HG02884 (cell line): ENCODE data around the gene TMEM145.

ENCODE experiments used
- ATAC-seq: cut with Tn5 transposase; IDR thresholded peaks from one replicate; pipeline ENCODE4 v1.9.1; 2021; ENCODE audit warnings: mild to moderate bottlenecking, moderate library complexity; ENCODE audit not compliant: unreplicated experiment

Gene TMEM145

DNA sequence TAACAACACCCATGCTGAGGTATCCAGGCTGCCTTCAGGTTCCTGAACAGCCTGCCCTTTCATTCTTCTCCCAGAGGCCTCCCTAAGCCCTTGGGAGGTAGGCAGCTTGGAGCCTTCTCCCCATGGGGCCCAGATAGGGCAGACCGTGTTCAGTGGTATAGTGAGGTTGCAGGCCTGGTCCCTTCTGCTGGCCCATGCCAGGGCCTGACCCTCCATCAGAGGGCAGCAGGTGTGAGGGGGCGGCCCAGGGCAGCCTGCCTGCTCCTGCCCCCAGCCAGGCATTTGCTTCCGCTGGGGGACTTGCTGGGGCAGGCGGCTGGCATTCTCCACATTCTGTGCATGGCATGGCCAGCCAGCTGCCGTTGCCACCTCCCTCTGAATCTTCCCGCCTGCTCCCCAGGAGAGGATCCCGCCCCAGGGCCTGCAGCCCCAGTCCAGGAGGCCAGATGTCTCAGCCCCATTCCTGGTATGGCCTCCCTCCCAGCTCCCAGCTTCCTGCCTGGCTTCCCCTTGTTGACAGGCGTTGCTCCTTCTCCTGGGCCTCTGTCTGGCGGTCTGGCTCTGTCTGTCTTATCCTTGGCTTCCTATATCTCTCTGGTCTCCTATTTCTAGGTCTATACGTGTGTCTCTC is 35.2 kb upstream of the TMEM145 start:
- ATAC-seq = no peak

DNA sequence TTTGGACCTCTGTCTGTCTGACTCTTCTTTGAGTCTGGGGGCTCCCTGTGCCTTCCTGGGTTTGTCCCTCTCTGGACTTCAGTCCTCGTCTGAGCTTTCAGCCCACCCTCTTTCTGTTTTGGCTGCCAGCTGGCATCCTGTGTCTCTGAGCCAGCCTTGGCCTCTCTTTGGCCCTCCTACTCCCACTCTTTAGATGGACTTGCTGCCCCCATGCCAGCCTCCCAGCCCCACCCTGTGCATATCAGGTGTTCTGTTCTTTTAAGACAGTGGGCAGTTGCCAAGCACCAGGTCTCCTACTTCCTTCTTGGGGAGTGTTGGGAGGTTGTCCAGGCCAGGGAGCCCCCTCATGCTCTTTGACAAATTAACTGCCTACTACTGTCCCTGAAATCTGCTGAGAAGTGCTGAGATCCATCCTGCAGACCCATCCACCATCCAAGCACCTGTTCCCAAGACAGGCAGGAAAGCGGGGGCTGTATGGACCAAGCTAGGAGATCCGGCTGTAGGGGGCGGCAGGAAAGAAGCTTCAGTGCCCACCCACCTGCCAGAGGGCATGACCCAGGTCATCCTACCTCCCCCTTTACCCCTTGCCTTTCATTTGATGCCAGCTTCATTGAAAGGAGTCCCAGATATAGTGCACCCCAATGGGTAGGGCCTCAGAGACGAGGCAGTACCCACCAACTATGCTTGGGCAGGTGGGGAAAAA is 34.5 kb upstream of the TMEM145 start:
- no peak for ATAC-seq

DNA sequence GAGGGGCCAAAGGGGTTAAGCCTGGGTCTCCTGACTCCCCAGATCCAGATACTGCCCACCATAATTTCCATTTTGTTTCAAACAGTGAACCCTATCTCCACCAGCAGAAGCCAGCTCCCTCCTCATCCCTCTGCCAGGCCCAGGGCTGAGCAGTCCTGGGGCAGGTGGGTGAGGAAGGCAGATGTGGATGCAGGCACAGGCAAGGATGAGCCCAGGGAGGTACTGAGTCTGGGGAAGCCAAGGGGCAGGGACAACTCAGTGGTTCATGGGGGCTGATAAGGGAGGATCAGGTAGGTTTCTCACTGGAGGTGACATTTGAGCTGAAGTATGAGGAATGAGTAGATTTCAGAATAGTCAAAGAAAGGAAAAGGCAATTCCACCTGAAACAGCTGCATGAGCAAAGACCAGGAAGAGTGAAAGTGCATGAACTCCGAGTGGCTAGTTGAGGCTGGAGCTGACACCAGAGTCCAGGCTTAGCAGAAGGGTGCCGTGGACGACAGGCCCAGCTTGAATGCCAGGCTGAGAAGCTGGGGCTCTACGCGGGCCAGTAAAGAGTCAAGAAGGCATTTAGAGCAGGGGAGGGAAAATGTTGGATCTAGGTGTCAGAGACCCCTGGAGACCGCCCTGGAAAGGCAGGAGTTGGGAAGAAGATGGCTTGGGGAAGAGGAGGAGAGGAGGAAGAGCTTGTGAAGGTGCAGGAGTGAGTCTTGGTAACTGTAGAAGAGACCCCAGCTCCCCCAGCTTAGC is 33.8 kb upstream of the TMEM145 start:
- no peak for ATAC-seq

DNA sequence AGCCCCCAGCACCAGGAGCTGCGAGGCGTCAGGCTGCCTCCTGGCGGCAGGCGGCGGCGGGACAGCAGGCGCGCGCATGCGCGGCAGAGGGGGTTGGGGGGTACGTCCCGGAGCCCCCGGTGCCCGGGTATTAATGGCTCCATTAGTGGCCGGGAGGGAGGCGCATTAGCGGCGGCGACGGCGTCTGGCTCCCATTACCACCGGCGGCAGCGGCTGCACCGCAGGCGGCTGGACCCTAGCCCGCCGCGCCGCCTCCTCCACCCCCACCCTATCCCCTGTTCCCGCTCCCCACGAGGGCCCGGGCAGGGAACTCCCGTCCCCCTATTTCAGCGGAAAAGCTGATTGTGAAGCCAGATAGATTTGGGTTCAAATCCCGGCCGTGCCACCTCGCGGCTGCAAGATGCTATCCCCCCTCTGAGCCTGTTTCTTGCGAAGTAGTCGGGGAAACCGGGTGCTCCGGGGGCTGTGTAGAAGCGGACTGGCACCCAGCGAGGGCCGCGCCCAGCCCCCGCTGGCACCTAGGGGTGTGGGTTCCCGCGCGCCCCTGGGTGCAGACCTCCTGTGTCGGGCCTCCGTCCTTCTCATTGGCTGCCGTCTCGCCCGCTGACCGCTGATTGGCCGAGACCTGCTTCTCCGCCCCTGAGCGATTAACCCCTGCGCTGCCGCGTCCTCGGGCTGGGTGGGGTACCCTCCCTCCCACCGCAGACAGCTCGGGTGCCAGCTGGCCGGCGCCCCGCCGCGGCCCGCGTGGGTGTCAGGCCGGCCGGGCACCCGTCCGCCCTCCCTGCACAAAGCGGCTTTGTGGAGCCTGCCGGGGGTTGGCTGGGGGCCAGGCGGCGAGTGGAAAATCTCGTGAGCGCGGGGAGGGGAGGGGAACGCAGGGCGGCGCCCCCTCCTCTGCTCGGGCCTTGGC is 33.0 kb upstream of the TMEM145 start:
- no peak for ATAC-seq

DNA sequence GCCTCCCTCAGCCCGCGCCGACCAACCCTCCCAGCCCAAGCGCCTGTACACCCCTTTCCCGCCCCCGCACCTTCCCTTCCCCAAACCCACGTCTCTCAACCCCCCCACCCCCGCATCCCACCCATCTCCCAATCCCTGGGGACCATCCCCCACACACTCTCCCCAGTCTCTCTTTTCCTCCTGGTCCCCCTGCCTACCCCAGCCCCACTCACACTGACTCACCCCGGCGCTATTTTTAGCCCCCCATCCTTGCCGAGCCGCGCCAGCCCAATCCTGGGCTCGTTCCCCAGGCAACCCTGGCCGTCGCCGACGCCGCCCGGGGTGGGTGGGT is 32.3 kb upstream of the TMEM145 start:
- ATAC-seq = no peak

DNA sequence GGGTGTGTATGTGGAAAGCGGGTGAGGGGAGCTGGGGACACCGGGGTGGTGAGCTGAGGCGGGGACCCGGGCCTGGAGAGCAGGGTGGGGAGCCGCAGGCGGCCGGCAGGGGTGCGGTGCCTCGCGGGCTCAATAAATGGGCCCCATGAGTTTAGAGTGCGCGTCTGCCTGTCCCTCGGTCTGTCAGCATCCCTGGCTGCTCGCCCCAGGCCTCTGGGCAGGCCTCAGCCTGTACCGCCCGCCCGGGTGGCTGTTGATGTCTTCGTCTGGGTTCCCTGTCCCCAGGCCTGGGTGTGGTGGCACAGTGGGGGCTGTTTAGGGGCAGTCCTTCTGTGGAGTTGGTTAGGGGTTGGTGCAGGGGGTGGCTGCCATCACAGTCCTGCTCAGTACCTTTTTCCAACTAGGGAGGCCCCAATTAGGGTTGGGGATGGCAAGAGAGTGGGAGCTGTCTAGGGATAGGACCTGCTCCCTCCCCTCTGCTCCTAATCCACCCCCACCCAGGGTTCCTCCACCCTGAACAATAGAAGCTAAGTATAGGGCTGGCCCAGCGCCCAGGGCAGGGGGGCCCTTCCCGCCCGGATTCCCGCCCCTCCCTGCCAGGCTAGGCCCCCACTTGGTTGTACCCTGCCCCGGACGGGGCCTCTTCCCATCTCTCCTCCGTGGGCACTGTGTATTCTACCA is 31.8 kb upstream of the TMEM145 start:
- ATAC-seq = no peak

DNA sequence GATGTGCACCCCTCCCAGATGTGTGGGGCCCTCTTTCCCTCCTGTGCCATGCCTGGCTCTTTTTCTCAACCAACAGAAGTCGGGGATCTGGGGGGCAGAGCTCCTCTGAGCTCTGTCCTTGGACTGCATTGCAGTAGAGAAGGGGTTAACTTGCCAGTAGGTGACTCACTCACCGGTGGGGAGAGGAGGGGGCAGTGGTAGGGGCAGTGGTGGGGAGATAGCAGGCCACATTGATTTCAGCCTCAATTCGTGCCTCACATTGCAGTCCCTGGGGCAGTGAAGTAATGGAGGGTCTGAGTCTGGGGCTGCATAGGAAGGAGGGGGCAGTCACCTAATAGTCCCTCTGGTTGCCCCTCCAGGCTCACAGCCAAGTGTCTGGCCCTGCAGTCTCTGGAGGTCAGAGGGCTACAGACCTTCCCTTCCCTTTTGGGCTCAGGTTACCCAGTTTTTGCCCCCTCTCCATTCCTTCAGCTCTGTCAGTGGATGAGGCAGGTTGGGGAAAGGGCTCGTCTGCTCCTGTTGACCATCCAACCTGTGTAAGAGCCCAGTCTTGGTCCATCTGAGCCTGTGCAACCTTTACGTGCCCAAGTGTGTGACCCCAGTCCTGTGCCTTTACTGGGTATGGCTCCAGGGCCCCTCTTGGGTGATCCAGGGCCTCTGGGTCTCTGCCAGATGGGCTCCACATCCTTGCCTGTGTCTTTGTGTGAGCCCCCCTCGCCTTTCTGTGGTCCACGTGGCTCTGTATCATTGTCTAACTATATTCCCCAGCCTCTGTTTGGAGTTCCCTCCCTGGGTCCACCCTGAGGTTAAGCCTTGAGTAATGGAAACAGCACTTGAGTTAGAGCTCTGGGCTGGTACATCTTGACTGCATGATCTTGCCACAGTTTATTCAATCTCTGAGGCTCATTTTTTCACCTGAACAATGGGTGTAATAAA is 31.0 kb upstream of the TMEM145 start:
- ATAC-seq = no peak

DNA sequence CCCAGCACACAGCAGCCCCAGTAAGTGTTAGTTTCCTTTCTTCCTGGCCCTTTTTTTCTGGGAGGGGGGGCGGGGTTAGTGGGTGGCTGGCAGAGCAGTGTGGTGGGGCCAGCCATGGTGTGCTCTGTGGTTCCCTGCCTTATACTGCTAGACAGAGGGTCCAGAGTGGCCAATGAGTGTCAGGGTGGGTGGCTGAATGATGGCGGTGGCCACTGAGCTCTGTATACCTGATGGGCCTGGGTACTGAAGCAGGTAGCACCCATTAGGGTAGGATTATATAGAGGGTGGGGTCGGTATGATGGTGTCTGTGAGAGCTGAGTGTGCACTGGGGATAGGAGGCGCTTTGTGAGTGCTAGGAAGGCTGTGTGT is 30.3 kb upstream of the TMEM145 start:
- no peak for ATAC-seq

DNA sequence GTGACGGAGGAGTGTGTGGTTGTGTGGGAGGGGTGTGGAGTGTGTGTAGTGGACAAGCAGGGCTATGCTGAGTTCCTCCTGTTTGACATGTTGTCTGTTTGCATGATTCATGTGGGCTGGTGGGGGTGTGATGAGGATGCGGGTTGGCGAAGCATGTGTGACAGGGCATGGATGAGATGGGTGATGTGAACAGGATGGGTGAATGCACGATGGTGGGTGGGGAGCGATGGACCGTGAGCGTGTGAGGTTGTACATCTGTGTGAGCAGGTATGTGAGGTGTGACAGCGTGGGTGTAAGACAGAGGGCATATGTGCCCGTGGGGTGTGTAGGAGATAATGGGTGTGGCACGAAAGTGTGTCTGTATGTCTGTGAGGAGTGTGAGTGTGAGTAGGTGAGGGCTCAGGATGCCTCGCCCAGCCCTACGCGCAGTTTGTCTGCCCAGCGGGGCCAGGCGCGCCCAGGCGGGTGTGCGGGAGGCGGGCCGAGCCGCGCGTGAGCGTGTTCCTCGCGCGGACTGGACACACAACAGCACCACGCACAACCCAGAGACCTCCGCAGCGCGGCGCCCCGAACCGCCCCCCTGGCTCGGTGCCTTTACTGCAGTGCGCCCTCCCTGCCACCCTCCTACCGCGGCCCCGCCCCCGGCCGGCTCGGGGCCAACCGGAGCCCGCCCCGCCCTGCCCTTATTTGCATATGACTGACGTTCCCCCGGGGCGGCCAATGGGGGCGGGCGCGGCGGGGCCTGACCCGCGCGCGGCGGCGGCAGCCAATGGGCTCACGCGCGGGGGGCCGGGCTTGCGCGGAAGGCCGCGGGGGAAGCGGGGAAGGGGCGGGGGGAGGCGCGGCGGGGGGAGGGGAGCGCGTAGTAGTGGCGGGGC is 29.7 kb upstream of the TMEM145 start:
- peak; percentile 41 for ATAC-seq

DNA sequence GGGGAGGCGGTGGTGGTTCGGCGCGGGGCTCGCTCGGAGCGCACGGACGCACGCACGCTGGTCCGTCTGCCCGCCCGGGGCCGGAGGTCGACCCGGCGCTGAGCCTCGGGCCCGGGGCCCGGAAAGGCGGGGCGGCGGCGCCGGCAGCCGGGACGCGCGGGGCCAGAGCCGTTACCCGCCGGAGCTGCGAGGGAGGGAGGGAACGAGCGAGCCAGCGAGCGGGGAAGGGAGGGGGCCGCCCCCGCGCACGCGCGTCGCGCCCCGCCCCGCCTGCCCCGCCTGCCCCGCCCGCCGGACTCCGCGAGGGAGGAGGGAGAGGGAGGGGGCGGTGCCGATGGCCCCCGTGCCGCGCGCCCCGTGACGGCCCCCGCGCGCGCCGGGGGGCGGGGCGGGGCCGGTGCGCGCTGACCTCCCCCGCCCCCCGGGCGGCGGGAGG is 29.0 kb upstream of the TMEM145 start:
- ATAC-seq = peak; percentile 26

DNA sequence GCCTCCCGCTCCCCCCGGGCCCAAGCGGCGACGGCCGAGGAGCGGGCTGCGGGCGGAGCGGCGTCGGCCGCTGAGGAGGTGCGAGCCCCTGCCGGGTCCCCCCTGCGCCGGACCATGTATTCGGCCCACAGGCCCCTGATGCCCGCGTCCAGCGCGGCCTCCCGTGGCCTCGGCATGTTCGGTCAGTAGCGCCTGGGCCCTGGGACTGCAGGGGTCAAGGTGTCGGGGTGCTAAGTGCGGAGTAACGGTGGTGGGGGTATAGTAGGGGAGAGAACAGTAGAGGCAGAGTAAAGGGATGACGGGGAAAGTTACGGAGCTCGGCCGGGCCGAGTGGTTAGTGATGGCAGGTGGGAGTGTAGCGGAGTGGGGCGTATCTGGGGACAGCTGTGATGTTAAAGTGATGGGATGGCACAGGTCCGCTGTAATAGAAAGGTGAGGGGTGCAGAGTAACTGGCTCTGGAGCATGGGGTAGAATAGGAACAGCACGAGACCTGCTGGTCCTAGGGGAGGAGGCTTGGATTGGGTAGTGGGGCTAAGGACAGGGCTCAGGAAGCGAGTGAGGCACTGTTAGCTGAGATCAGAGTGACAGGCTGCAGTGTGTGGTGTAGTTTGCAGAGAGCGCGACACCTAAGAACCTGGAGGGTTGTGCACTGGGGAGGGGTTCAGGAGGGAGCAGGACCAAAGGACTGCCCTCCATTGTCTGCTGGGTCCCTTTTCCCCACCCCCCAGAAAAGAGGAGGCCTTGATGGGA is 28.3 kb upstream of the TMEM145 start:
- ATAC-seq = no peak

DNA sequence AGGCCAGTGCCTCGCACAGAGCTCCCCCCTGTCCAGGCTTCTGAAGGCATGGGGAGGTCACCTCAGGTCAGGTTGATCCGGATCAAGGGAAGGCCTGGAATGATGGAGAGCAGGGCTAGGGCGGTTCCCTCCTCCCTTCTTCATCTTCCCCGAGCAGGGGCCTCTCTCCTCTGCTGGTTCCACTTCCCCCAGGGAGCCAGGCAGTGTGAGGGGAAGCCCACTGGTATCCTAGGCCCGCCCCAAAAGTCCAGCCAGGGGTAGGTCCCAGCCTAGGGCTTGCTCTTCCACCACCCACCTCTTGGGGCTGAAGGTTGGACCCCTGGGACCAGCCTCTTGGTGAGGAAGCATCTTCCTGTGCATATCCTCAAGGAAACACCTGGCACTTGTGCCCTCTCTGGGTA is 27.6 kb upstream of the TMEM145 start:
- ATAC-seq = no peak

DNA sequence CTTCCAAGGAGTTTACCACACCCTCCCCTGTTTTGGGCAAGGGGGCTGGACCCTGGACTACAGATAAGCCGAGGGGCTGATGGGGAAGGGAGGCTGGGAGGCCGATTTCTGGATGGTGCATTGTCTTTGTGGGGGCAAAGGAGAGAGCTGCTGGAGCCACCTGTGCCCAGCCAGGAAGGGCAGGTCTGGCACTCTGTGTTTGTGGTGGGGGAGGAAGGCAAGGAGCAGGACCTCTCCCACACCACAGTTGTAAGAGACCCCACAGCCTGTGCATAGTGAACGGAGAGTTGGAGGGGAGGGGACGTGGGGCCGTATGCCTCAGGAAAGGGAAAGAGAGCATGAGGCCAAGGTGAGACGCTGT is 27.1 kb upstream of the TMEM145 start:
- no peak for ATAC-seq

DNA sequence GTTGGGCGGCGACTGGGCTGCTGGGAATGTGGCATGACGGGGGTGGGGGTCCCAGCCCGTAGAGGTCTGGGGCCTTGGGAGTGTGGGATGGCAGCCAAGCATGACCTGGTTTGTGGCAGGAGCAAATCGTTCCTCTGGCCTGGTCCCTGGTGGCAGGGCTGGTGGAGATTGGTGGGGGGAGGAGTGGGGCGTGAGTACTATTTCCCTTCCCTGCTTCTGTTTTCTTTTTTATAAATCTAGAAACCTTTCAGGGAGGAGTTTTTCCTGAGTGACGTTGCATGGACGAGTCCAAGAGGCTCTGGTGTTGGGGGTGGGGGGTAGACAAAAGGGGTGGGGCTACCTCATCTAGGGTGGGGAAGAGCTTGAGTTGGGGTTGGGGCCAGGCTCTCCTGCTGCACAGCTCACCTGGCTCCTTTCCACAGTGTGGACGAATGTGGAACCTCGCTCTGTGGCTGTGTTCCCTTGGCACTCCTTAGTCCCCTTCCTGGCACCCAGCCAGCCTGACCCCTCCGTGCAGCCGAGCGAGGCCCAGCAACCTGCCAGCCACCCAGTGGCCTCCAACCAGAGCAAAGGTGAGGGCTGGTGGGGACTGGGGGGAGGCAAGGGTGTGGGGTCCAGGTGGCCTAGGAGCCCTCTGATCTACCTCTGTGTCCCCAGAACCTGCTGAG is 26.6 kb upstream of the TMEM145 start:
- ATAC-seq = no peak

DNA sequence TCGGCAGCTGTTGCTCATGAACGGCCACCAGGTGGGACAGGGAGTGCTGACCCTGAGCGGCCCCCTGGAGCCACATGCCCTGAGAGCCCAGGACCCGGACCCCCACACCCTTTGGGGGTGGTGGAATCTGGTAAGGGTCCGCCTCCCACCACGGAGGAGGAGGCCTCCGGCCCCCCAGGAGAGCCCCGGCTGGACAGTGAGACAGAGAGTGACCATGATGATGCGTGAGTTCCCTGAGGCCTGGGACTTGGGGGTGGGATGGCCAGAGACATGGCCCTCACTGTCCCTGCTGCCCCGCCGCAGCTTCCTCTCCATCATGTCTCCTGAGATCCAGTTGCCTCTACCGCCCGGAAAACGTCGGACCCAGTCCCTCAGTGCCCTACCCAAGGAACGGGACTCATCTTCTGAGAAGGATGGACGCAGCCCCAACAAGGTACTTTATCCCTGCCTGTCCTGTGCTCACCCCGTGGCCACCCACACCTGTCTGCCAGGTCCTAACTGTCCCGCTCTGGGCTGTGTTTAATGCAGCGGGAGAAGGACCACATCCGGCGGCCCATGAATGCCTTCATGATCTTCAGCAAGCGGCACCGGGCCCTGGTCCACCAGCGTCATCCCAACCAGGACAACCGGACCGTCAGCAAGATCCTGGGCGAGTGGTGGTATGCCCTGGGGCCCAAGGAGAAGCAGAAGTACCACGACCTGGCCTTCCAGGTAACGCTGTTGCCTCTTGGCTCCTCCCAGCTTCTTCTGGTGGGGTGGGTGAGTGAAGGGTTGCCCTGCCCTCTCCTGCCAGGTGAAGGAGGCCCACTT is 25.9 kb upstream of the TMEM145 start:
- ATAC-seq = no peak

DNA sequence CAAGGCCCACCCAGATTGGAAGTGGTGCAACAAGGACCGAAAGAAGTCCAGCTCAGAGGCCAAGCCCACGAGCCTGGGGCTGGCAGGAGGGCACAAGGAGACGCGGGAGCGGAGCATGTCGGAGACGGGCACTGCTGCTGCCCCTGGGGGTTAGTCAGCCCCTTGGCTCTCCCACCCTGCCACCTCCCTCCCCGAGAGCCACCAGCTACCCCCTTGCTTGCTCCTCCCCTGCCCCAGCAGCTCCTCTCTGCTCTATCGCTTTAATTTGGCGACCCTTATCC is 25.3 kb upstream of the TMEM145 start:
- ATAC-seq = no peak

DNA sequence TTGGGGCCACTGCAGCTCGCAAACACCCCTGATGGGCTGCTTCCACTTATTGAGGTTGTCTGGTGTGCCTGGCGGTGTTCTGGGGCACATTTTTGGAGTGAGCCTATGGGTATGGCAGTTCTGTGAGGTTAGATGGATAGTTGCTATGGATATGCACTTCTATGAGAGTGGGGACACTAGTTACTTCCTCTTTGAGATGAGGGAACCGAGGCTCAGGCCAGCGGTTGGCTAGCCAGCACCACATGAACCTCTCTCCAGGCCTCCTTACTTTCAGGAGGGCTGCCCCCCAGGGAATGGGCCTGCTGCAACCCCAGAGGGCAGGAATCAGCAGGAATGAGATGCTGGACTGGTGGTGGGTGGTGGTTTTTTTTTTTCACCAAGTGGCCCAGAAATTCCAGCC is 24.7 kb upstream of the TMEM145 start:
- ATAC-seq = no peak
